Transverse colon (tissue), 4 donors: ENCODE results near the gene TMC2.
"Not testable (repeated sequence)": the region's sequence is repeated elsewhere in the genome, so short reads cannot be mapped to it uniquely, and the experiment has no call there.

Experiments used
- POLR2A ChIP-seq: fragments of 450-650 bp; IDR thresholded peaks from one replicate; pipeline ENCODE4 v1.6.1; 2016; ENCODE audit warnings: antibody characterized with exemption, mild to moderate bottlenecking, moderate library complexity
- POLR2AphosphoS5 ChIP-seq, 3 donors: sonication (generic); formaldehyde crosslinking; IDR thresholded peaks; one replicate each; pipeline ENCODE4 v1.6.1; 2016; ENCODE audit warnings: antibody characterized with exemption in 3 of 3
- TF ChIP-seq, protein P1 (sequence below), 5 experiments: fragments of 200-600 bp in 3 of 5; fragments of 450-650 bp in 2 of 5; sonication (generic) in 3 of 5; IDR thresholded peaks; 1 replicate in 2 of 5; 2 replicates in 3 of 5; pipeline ENCODE4 v1.5.1; 2016 to 2017; ENCODE audit warnings: antibody characterized with exemption in 5 of 5, inconsistent platforms in 3 of 5, mild to moderate bottlenecking in 2 of 5, moderate library complexity in 1 of 5

DNA sequence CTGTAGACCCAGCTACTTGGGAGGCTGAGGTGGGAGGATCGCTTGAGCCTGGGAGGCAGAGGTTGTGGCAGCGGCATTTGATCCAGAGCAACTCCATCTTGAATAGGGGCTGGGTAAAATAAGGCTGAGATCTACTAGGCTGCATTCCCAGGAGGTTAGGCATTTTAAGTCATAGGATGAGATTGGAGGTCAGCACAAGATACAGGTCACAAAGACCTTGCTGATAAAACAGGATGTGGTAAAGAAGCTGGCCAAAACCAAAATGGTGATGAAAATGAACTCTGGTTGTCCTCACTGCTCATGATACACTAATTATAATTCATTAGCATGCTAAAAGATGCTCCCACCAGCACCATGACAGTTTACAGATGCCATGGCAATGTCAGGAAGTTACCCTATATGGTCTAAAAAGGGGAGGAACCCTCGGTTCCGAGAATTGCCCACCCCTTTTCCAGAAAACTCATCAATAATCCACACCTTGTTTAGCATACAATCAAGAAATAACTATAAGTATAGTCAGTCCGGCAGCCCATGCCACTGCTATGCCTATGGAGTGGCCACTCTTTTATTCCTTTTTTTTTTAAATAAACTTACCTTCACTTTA lies 13.4 kb upstream of the TMC2 start:
- TF ChIP-seq, protein P1, sequence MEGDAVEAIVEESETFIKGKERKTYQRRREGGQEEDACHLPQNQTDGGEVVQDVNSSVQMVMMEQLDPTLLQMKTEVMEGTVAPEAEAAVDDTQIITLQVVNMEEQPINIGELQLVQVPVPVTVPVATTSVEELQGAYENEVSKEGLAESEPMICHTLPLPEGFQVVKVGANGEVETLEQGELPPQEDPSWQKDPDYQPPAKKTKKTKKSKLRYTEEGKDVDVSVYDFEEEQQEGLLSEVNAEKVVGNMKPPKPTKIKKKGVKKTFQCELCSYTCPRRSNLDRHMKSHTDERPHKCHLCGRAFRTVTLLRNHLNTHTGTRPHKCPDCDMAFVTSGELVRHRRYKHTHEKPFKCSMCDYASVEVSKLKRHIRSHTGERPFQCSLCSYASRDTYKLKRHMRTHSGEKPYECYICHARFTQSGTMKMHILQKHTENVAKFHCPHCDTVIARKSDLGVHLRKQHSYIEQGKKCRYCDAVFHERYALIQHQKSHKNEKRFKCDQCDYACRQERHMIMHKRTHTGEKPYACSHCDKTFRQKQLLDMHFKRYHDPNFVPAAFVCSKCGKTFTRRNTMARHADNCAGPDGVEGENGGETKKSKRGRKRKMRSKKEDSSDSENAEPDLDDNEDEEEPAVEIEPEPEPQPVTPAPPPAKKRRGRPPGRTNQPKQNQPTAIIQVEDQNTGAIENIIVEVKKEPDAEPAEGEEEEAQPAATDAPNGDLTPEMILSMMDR (IDR thresholded peaks at IDR 0.05): not testable (repeated sequence)
- TF ChIP-seq POLR2AphosphoS5 (IDR thresholded peaks at IDR 0.05); POLR2A: not testable (repeated sequence)
